Measurements from ENCODE around the gene PLSCR5. TPM values are rescaled to one million over a fixed set of nuclear protein-coding genes. Genes with fewer than 3 reads are reported as not detected.

PLSCR5 gene
- total RNA-seq, 1 donor from 2014 or later: not detected

DNA sequence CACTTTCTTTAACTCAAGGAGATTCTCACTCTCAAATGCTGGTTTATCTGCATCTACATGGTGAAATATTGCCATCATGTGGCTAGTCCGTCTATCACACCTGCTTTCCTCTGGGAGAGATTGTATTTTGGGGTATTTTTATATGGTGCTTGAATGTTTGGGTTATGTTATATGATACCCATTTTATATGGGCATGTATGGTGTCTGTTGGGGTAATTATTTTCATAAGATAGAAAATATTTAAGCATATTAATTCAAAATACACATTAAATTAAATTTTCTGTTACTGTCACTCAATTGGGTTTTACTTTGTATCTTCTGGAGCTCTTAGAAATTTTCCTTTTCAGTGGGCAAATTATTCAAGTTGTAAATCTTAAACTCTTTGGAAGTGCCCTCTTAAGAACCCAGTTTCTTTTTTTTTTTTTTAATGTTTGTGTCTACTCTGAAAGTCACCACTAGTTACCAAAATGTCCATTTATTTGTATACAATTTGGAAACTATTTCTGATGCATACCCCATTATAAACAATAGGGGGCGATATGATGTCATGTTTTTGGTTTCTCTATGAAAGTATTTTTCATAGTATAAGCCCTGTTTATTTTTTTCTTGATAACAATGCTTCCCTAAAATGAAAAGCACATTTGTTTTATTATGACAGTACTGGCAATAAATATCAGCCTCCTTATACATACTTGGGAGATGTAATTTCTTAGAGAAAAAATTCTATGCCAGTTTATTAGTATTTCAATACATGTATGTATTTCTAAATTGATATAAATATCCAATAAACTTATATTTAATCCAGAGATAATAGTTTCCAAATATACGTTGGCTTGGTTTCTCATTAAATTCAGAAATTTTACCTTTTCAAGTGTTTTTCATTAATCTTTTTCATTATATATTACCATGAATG, 36.1 kb upstream of the PLSCR5 start:
- intact Hi-C loops (cut with DNase I): no loop called here
- no peak for TF ChIP-seq POLR2AphosphoS5 (IDR thresholded peaks at IDR 0.05; ENCODE audit: insufficient read depth in 1 of 2, low read depth in 1 of 2)
- TF ChIP-seq, protein P1, sequence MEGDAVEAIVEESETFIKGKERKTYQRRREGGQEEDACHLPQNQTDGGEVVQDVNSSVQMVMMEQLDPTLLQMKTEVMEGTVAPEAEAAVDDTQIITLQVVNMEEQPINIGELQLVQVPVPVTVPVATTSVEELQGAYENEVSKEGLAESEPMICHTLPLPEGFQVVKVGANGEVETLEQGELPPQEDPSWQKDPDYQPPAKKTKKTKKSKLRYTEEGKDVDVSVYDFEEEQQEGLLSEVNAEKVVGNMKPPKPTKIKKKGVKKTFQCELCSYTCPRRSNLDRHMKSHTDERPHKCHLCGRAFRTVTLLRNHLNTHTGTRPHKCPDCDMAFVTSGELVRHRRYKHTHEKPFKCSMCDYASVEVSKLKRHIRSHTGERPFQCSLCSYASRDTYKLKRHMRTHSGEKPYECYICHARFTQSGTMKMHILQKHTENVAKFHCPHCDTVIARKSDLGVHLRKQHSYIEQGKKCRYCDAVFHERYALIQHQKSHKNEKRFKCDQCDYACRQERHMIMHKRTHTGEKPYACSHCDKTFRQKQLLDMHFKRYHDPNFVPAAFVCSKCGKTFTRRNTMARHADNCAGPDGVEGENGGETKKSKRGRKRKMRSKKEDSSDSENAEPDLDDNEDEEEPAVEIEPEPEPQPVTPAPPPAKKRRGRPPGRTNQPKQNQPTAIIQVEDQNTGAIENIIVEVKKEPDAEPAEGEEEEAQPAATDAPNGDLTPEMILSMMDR (IDR thresholded peaks at IDR 0.05): peak in 1 of 3 experiments; percentile 24
- H3K27ac ChIP-seq: no peak overlapping the region
- H3K27me3 ChIP-seq: no peaks in the 10 kb centered on the region
- H3K4me3 ChIP-seq: no peak overlapping the region
- H3K9me3 ChIP-seq: no peaks in the 10 kb centered on the region
- DNase-seq (ENCODE audit: extremely low spot score in 2 of 2): no peak
- no peaks in the 10 kb centered on the region for H3K36me3 ChIP-seq
- no peaks in the 10 kb centered on the region for H3K4me1 ChIP-seq

DNA sequence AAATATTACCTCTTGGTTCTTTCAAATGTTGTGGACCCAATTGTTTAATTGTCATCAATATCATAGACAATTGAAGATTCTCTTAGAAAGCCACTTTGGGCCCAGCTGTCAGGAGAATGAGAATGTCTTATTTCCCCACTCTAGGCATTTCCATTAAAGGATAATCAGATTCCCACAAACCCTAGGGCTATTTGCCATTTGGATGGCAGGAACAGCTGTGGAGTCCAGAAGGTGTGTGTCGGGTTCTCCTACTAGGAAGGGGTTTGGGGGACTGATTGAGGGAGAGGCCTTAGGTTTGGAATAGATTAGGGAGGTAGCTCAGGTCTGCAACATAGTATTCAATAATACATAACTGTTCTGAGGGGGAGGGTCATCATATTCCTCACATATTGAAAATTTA, 35.2 kb upstream of the PLSCR5 start:
- Histone ChIP-seq H3K4me1 (no peaks in the 10 kb centered on the region), H3K27ac (no peak overlapping the region), H3K4me3 (no peak overlapping the region), H3K27me3 (no peaks in the 10 kb centered on the region), H3K36me3 (no peaks in the 10 kb centered on the region), H3K9me3 (no peaks in the 10 kb centered on the region)
- TF ChIP-seq, protein P1 (IDR thresholded peaks at IDR 0.05): no peak
- TF ChIP-seq POLR2AphosphoS5 (IDR thresholded peaks at IDR 0.05; ENCODE audit: insufficient read depth in 1 of 2, low read depth in 1 of 2): no peak
- no peak for TF ChIP-seq POLR2A (IDR thresholded peaks at IDR 0.05)
- no peak for DNase-seq (ENCODE audit: extremely low spot score in 2 of 2)
- intact Hi-C loops (cut with DNase I): no loop called here

DNA sequence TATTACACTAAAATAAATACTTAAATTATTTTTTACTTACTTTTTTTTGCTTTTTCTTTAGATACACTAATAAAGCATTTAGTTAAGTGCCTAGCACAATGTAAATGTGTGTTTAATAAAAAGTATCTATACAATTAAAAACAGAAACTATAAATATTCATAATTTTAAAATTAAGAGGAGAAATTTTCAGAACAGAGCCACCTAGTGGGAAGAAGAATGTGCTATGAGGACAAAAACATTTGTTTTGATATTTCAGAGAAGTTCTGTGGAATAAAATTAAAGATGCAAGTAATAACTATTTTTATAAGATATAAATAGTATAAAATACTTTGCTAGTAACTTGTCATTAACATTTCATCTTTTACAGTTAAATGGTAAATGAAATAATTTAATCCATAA, 33.6 kb upstream of the PLSCR5 start:
- Histone ChIP-seq H3K27ac (no peak overlapping the region), H3K9me3 (no peaks in the 10 kb centered on the region), H3K4me3 (no peak overlapping the region), H3K27me3 (no peaks in the 10 kb centered on the region), H3K36me3 (no peaks in the 10 kb centered on the region), H3K4me1 (no peaks in the 10 kb centered on the region)
- DNase-seq (ENCODE audit: extremely low spot score in 2 of 2): no peak
- intact Hi-C loops (cut with DNase I): no loop called here
- TF ChIP-seq POLR2AphosphoS5 (IDR thresholded peaks at IDR 0.05; ENCODE audit: insufficient read depth in 1 of 2, low read depth in 1 of 2): no peak
- no peak for TF ChIP-seq POLR2A (IDR thresholded peaks at IDR 0.05)
- TF ChIP-seq, protein P1 (IDR thresholded peaks at IDR 0.05): peak in 1 of 3 experiments; percentile 26

DNA sequence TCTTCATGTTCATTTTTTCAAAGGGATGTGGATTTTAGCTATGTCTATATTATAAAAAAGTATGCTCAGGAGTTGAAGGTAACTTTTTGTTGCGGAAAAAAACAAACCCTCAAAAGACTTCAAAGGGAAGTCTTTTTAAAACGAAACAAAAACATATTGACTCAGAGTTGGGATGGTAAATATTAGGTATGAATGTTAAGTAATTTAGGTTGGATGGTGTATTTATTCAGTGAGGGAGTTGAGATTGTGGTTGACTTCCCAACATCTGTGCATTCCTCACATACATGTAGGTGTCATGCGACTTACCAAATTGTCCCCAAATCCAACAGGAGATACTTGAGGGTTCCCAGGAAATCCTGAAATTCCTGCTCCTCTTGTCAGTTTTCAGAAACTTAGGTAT, 32.7 kb upstream of the PLSCR5 start:
- Histone ChIP-seq H3K27me3 (no peaks in the 10 kb centered on the region), H3K4me3 (no peak overlapping the region), H3K4me1 (no peaks in the 10 kb centered on the region), H3K36me3 (no peaks in the 10 kb centered on the region), H3K27ac (no peak overlapping the region), H3K9me3 (no peaks in the 10 kb centered on the region)
- intact Hi-C loops (cut with DNase I): no loop called here
- TF ChIP-seq POLR2AphosphoS5 (IDR thresholded peaks at IDR 0.05; ENCODE audit: insufficient read depth in 1 of 2, low read depth in 1 of 2) (no peak), POLR2A (IDR thresholded peaks at IDR 0.05) (no peak)
- TF ChIP-seq, protein P1 (IDR thresholded peaks at IDR 0.05): no peak
- no peak for DNase-seq (ENCODE audit: extremely low spot score in 2 of 2)

DNA sequence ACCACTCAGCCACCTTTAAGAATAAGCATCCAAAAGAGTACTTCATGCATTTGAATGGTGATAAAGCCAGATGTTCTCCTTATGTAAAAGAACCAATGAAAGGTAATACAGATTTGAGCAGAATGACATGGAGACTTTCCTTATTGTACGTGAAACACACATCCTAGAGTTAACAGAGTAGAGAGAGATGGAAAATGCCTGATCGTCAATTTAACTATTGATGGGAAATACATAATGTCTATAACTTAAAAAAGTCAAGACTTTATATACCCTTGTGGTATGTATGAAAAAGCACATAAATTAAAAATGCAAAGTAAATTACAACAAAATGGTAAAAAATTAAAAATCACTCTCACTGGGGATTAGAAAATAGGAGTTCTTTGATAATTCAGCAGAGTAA, 31.7 kb upstream of the PLSCR5 start:
- no peaks in the 10 kb centered on the region for H3K27me3 ChIP-seq
- intact Hi-C loops (cut with DNase I): no loop called here
- no peak for TF ChIP-seq POLR2AphosphoS5 (IDR thresholded peaks at IDR 0.05; ENCODE audit: insufficient read depth in 1 of 2, low read depth in 1 of 2)
- H3K36me3 ChIP-seq: no peaks in the 10 kb centered on the region
- H3K27ac ChIP-seq: no peak overlapping the region
- no peaks in the 10 kb centered on the region for H3K9me3 ChIP-seq
- H3K4me3 ChIP-seq: no peak overlapping the region
- DNase-seq (ENCODE audit: extremely low spot score in 2 of 2): no peak
- no peaks in the 10 kb centered on the region for H3K4me1 ChIP-seq
